BJ (cell line): ENCODE measurements around the gene MYBPC1. TPM values are rescaled to one million over a fixed set of nuclear protein-coding genes. Genes with fewer than 3 reads are reported as not detected.
A peak's percentile ranks its signal among the peaks of the same experiment; 100 is the strongest.
"Not testable (repeated sequence)": the region's sequence is repeated elsewhere in the genome, so short reads cannot be mapped to it uniquely, and the experiment has no call there.

Source experiments
- CTCF ChIA-PET: fragments of 350-600 bp; formaldehyde crosslinking; extraction: SDS; loops from one replicate; lab custom pipeline; 2021; ENCODE audit warnings: antibody characterized with exemption, inconsistent platforms; lab: Yijun Ruan, JAX
- POLR2A ChIA-PET: fragments of 300-600 bp; sonication (Branson Sonifier 250); formaldehyde crosslinking; extraction: SDS; loops from one replicate; lab custom pipeline; 2021; ENCODE audit warnings: antibody characterized with exemption; lab: Charles Lee
- DNase-seq: peaks from one replicate; pipeline ENCODE4 v3.0.0-alpha.2; 2011; ENCODE audit warnings: low read depth
- H3K27me3 ChIP-seq: 2 replicates; pipeline ENCODE4 v1.6.0; 2011; ENCODE audit warnings: low read length; ENCODE audit not compliant: control insufficient read depth, insufficient read depth
- H3K36me3 ChIP-seq: 2 replicates; pipeline ENCODE4 v1.5.1; 2011; ENCODE audit warnings: low read length; ENCODE audit not compliant: control insufficient read depth, insufficient read depth
- H3K4me3 ChIP-seq: 2 replicates; pipeline ENCODE4 v1.5.1; 2011; ENCODE audit warnings: low read depth, mild to moderate bottlenecking, control low read depth, low read length
- polyA plus RNA-seq: library from polyadenylated mRNA; depleted of rRNA; stranded (reverse); fragments of >200 nt; gene quantifications from 2 replicates; pipeline ENCODE4 v1.2.3, GENCODE V29; 2011
- TF ChIP-seq, protein P1 (sequence below): IDR thresholded peaks from 2 replicates; pipeline ENCODE4 v1.5.1; 2011; ENCODE audit warnings: low read depth, mild to moderate bottlenecking, control low read depth, inconsistent platforms, low read length, moderate library complexity; ENCODE audit not compliant: insufficient read depth

Gene MYBPC1
- polyA plus RNA-seq, 1 experiment = not detected

DNA sequence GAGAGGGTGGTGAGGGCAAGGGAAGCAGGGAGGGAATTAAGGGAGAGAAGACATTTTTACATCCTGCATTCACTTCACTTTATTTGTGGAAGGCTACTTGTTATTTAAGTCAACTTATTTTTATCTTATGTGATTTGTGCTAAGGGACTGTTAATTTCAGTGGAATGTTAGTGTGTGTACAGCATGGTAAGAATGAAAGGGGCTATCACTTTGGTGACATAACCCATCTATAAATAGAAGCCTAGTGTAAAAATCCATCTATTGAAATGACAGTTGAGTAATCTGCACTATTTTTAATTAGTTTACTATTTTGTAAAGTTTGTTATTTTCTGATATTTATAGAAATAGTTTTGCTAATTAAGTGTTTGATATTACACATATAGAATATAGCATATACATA, 85.9 kb downstream of the MYBPC1 start:
- ChIA-PET CTCF (no interaction called here), POLR2A (no interaction called here)
- Histone ChIP-seq H3K36me3 (no peaks in the 10 kb centered on the region), H3K27me3 (no peaks in the 10 kb centered on the region; the same call in 1 of the 2 replicates), H3K4me3 (no peak overlapping the region)
- TF ChIP-seq, protein P1, sequence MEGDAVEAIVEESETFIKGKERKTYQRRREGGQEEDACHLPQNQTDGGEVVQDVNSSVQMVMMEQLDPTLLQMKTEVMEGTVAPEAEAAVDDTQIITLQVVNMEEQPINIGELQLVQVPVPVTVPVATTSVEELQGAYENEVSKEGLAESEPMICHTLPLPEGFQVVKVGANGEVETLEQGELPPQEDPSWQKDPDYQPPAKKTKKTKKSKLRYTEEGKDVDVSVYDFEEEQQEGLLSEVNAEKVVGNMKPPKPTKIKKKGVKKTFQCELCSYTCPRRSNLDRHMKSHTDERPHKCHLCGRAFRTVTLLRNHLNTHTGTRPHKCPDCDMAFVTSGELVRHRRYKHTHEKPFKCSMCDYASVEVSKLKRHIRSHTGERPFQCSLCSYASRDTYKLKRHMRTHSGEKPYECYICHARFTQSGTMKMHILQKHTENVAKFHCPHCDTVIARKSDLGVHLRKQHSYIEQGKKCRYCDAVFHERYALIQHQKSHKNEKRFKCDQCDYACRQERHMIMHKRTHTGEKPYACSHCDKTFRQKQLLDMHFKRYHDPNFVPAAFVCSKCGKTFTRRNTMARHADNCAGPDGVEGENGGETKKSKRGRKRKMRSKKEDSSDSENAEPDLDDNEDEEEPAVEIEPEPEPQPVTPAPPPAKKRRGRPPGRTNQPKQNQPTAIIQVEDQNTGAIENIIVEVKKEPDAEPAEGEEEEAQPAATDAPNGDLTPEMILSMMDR = no peak
- DNase-seq = no peak

GRCh38 chr12:101681627-101682026, 86.9 kb downstream of the MYBPC1 start:
- CTCF ChIA-PET = interaction anchor here (0.6 kb wide), 1 partner anchor 1180 kb away, joined by 3 read pairs; no protein-coding TSS in a partner anchor
- H3K27me3 ChIP-seq, DNase-seq, H3K4me3 ChIP-seq, H3K36me3 ChIP-seq, POLR2A ChIA-PET: not testable (repeated sequence)

DNA sequence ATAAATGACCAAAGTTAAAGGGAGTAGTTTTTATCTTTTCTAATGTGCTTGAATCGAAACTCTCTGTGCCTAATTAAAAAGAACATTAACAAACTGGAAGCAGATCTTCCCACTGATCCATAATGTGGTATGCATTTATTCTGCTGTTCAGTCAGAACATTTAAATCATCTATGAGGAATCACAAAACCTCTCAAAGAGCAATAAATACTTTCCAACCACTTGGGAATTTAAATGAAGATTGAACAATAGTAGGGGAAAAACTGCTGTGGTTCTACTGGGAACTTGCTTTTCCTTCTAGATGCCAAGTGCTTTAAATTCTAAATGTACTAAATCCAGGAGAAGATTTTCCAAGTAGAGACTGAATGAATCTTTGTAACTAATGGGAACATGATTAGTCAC, 90.3 kb downstream of the MYBPC1 start:
- Histone ChIP-seq H3K27me3 (no peaks in the 10 kb centered on the region; the same call in 1 of the 2 replicates), H3K4me3 (no peak overlapping the region), H3K36me3 (no peaks in the 10 kb centered on the region)
- peak; percentile 15 for DNase-seq
- TF ChIP-seq, protein P1 = no peak
- ChIA-PET POLR2A (no interaction called here), CTCF (no interaction called here)

- no peak for DNase-seq
- ChIA-PET CTCF (no interaction called here), POLR2A (no interaction called here)
Observed at GRCh38 chr12:101686176-101686575, 91.4 kb downstream of the MYBPC1 start.

GRCh38 chr12:101690544-101691098, 95.8 kb downstream of the MYBPC1 start:
- ChIA-PET CTCF (no interaction called here), POLR2A (interaction anchor here (0.7 kb wide), 1 partner anchor 19 kb away, joined by 3 read pairs; no protein-coding TSS in a partner anchor)
- Histone ChIP-seq H3K27me3 (no peaks in the 10 kb centered on the region), H3K36me3 (no peaks in the 10 kb centered on the region), H3K4me3 (no peak overlapping the region)
- no peak for DNase-seq
- TF ChIP-seq, protein P1 = no peak

More at GRCh38 chr12:101686176-101686575, 91.4 kb downstream of the MYBPC1 start:
- TF ChIP-seq, protein P1 = no peak
- no peaks in the 10 kb centered on the region for H3K36me3 ChIP-seq
- no peak overlapping the region for H3K4me3 ChIP-seq
- H3K27me3 ChIP-seq = no peaks in the 10 kb centered on the region; the same call in 1 of the 2 replicates

- ChIA-PET CTCF (no interaction called here), POLR2A (interaction anchor here (0.7 kb wide), 1 partner anchor 18 kb away, joined by 3 read pairs; no protein-coding TSS in a partner anchor)
- TF ChIP-seq, protein P1 = no peak
Observed at GRCh38 chr12:101691503-101692096, 96.8 kb downstream of the MYBPC1 start.

More at GRCh38 chr12:101691503-101692096, 96.8 kb downstream of the MYBPC1 start:
- no peak for DNase-seq
- no peaks in the 10 kb centered on the region for H3K36me3 ChIP-seq
- H3K27me3 ChIP-seq = no peaks in the 10 kb centered on the region
- no peak overlapping the region for H3K4me3 ChIP-seq
